ENCODE data around the gene C1QTNF6. TPM values are rescaled to one million over a fixed set of nuclear protein-coding genes. Genes with fewer than 3 reads are reported as not detected.

Gene C1QTNF6
- polyA plus RNA-seq, 1 donor from 2014 or later: 5.3 TPM

DNA sequence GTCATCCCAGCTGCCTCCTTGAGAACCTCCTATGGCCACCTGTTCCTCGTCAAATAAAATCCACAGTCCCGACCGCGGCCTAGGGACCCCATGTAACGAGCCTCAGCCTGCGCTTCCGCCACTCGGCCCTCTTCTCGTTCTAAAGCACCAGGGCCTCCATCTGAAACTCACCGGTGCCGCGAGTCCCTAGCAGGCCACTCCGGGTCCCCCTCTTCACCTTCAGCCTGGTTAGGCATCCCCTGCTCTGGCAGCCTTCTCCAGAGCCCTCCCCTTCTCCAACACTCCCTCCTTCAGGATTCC lies 26.6 kb upstream of the C1QTNF6 start:
- H3K27ac ChIP-seq (ENCODE audit: low read length): no peak overlapping the region
- no peaks in the 10 kb centered on the region for H3F3A ChIP-seq (ENCODE audit: insufficient read depth, low read length, poor library complexity, severe bottlenecking)
- no peaks in the 10 kb centered on the region for H3K9me3 ChIP-seq (ENCODE audit: low read length)
- H3K4me2 ChIP-seq (ENCODE audit: low read length): no peak overlapping the region
- no peaks in the 10 kb centered on the region for H4K20me1 ChIP-seq (ENCODE audit: insufficient read depth)
- H2AFZ ChIP-seq (ENCODE audit: low read depth, low read length): no peak overlapping the region
- no peaks in the 10 kb centered on the region for H3K27me3 ChIP-seq (ENCODE audit: insufficient read depth, low read depth, low read length)
- no peaks in the 10 kb centered on the region for H3K9me2 ChIP-seq (ENCODE audit: insufficient read depth, low read length)
- TF ChIP-seq, protein P1, sequence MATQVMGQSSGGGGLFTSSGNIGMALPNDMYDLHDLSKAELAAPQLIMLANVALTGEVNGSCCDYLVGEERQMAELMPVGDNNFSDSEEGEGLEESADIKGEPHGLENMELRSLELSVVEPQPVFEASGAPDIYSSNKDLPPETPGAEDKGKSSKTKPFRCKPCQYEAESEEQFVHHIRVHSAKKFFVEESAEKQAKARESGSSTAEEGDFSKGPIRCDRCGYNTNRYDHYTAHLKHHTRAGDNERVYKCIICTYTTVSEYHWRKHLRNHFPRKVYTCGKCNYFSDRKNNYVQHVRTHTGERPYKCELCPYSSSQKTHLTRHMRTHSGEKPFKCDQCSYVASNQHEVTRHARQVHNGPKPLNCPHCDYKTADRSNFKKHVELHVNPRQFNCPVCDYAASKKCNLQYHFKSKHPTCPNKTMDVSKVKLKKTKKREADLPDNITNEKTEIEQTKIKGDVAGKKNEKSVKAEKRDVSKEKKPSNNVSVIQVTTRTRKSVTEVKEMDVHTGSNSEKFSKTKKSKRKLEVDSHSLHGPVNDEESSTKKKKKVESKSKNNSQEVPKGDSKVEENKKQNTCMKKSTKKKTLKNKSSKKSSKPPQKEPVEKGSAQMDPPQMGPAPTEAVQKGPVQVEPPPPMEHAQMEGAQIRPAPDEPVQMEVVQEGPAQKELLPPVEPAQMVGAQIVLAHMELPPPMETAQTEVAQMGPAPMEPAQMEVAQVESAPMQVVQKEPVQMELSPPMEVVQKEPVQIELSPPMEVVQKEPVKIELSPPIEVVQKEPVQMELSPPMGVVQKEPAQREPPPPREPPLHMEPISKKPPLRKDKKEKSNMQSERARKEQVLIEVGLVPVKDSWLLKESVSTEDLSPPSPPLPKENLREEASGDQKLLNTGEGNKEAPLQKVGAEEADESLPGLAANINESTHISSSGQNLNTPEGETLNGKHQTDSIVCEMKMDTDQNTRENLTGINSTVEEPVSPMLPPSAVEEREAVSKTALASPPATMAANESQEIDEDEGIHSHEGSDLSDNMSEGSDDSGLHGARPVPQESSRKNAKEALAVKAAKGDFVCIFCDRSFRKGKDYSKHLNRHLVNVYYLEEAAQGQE (IDR thresholded peaks at IDR 0.05; ENCODE audit: borderline replicate concordance): no peak
- TF ChIP-seq SMC3 (conservative IDR thresholded peaks at IDR 0.05; ENCODE audit: poor library complexity) (no peak), TAF1 (IDR thresholded peaks at IDR 0.05; ENCODE audit: low read depth) (no peak), EP300 (conservative IDR thresholded peaks at IDR 0.05; ENCODE audit: poor library complexity, severe bottlenecking) (no peak), POLR2AphosphoS5 (IDR thresholded peaks at IDR 0.05) (no peak), EZH2 (IDR thresholded peaks at IDR 0.05; ENCODE audit: borderline replicate concordance, insufficient read depth, low read length, poor library complexity, severe bottlenecking) (no peak), RAD21 (conservative IDR thresholded peaks at IDR 0.05) (no peak), MXI1 (conservative IDR thresholded peaks at IDR 0.05; ENCODE audit: poor library complexity, severe bottlenecking) (no peak)
- TF ChIP-seq, protein P2, sequence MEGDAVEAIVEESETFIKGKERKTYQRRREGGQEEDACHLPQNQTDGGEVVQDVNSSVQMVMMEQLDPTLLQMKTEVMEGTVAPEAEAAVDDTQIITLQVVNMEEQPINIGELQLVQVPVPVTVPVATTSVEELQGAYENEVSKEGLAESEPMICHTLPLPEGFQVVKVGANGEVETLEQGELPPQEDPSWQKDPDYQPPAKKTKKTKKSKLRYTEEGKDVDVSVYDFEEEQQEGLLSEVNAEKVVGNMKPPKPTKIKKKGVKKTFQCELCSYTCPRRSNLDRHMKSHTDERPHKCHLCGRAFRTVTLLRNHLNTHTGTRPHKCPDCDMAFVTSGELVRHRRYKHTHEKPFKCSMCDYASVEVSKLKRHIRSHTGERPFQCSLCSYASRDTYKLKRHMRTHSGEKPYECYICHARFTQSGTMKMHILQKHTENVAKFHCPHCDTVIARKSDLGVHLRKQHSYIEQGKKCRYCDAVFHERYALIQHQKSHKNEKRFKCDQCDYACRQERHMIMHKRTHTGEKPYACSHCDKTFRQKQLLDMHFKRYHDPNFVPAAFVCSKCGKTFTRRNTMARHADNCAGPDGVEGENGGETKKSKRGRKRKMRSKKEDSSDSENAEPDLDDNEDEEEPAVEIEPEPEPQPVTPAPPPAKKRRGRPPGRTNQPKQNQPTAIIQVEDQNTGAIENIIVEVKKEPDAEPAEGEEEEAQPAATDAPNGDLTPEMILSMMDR (IDR thresholded peaks at IDR 0.05; ENCODE audit: poor library complexity, severe bottlenecking): no peak
- H3K36me3 ChIP-seq (ENCODE audit: insufficient read depth, low read length): no peaks in the 10 kb centered on the region
- H3K9ac ChIP-seq (ENCODE audit: low read length): no peak overlapping the region
- H3K79me2 ChIP-seq (replicated peaks; ENCODE audit: insufficient read depth, low read length): no peaks in the 10 kb centered on the region
- H3K4me3 ChIP-seq (ENCODE audit: low read length): no peak overlapping the region

DNA sequence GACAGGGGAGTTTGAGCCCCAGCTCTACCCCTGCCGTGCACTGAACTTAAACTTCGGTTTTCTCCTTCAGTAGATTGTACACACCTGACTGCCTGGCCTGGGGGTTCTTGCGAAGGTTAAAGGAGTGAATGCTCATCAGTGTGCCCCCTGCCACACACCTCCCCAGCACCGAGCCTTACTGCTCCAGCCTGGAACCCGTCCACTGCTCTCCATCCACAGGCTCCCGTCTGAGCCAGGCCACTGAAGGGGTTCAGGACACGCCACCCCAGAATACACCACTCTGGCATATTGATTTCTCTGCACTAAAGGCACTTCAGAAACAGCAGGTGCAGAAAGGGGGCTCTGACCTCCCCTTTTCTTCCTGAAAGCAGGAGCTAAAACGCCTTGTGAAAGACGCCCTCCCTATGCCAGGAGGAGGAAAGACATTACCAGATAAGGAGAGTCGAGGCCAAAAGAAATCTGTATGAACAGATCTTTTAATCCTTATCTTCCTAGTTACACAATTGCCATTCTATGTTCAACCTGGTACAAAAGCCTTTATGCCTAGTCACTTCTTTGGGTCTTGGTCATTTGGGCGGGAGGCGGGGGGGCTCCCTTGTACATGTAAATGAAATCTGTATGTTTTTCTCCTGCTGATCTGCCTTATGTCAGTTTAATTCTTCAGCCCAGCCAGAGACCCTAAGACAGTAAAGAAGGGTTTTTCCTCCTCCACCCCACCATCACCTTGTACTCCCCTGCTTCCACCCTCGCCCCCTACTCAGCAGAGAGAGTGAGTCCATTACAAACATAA lies 26.1 kb upstream of the C1QTNF6 start:
- Histone ChIP-seq H3K27me3 (ENCODE audit: insufficient read depth, low read depth, low read length) (no peaks in the 10 kb centered on the region), H3F3A (ENCODE audit: insufficient read depth, low read length, poor library complexity, severe bottlenecking) (no peaks in the 10 kb centered on the region), H3K79me2 (replicated peaks; ENCODE audit: insufficient read depth, low read length) (no peaks in the 10 kb centered on the region), H4K20me1 (ENCODE audit: insufficient read depth) (no peaks in the 10 kb centered on the region), H2AFZ (ENCODE audit: low read depth, low read length) (no peak overlapping the region), H3K4me3 (ENCODE audit: low read length) (no peak overlapping the region), H3K9me2 (ENCODE audit: insufficient read depth, low read length) (no peaks in the 10 kb centered on the region), H3K36me3 (ENCODE audit: insufficient read depth, low read length) (no peaks in the 10 kb centered on the region), H3K9me3 (ENCODE audit: low read length) (no peaks in the 10 kb centered on the region), H3K27ac (ENCODE audit: low read length) (no peak overlapping the region), H3K4me2 (ENCODE audit: low read length) (no peak overlapping the region), H3K9ac (ENCODE audit: low read length) (no peak overlapping the region)
- TF ChIP-seq EP300 (conservative IDR thresholded peaks at IDR 0.05; ENCODE audit: poor library complexity, severe bottlenecking): no peak
- no peak for TF ChIP-seq EZH2 (IDR thresholded peaks at IDR 0.05; ENCODE audit: borderline replicate concordance, insufficient read depth, low read length, poor library complexity, severe bottlenecking)
- TF ChIP-seq, protein P1 (IDR thresholded peaks at IDR 0.05; ENCODE audit: borderline replicate concordance): no peak
- no peak for TF ChIP-seq MXI1 (conservative IDR thresholded peaks at IDR 0.05; ENCODE audit: poor library complexity, severe bottlenecking)
- no peak for TF ChIP-seq SMC3 (conservative IDR thresholded peaks at IDR 0.05; ENCODE audit: poor library complexity)
- TF ChIP-seq, protein P2 (IDR thresholded peaks at IDR 0.05; ENCODE audit: poor library complexity, severe bottlenecking): no peak
- TF ChIP-seq RAD21 (conservative IDR thresholded peaks at IDR 0.05): no peak
- TF ChIP-seq TAF1 (IDR thresholded peaks at IDR 0.05; ENCODE audit: low read depth): no peak
- TF ChIP-seq POLR2AphosphoS5 (IDR thresholded peaks at IDR 0.05): no peak

Data from neural cell (in vitro differentiated cells).